Endothelial cell of umbilical vein (primary cell): Measurements from ENCODE around the gene PLEKHA7.

ENCODE experiments used
- EZH2 ChIP-seq: IDR thresholded peaks from 2 replicates; pipeline ENCODE4 v1.6.1; 2012; ENCODE audit warnings: borderline replicate concordance, low read depth, mild to moderate bottlenecking, moderate library complexity, low read length, inconsistent platforms; ENCODE audit not compliant: severe bottlenecking
- FOS ChIP-seq: IDR thresholded peaks from 2 replicates; pipeline ENCODE4 v1.6.1; 2011; ENCODE audit warnings: mild to moderate bottlenecking, low read length, moderate library complexity, borderline replicate concordance; ENCODE audit not compliant: insufficient read depth
- GATA2 ChIP-seq: IDR thresholded peaks from 2 replicates; pipeline ENCODE4 v1.7.0; 2011; ENCODE audit warnings: low read depth, mild to moderate bottlenecking, moderate library complexity, mixed read lengths, low read length; ENCODE audit not compliant: insufficient read length, insufficient read depth
- TF ChIP-seq, protein P1 (sequence below), 2 donors: IDR thresholded peaks; 1 replicate in 1 of 2; 2 replicates in 1 of 2; pipeline ENCODE4 v1.5.1; 2011; ENCODE audit warnings: low read length in 2 of 2, mild to moderate bottlenecking in 2 of 2, moderate library complexity in 2 of 2, control low read depth in 1 of 2, inconsistent platforms in 1 of 2, low read depth in 1 of 2; ENCODE audit not compliant: insufficient read depth in 1 of 2; ENCODE audit errors: extremely low read depth in 1 of 2

DNA sequence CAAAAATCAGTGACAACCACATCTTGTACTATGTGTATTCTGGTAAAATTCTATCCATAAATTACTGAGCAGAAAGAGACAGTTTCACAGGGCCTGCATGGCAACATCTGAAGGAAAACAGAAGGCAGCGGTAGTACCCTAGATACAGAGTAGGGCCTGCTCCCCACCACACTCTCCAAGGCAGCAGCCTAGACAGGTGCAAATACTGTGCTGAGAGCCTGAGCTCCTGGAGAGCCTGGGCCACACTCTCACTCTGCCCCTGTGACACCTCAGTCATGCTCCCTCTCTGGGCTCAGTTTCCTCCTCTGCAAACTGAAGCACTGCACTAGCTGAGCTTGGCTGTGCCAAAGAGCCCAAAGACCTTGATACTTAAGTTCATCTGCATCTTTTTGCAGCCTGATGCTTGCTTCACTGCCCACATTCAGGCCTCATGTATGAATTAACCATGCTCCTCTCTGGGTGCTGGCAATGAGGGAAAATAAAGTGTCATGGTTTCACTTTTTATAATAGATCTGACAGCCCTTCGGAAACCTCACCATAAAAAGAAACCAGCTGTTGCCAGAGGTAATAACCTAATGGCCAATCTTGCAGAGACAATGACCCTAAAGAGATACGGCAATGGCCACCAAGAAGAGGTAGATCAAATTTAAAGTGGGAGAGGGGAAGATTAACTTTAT is 104.7 kb downstream of the PLEKHA7 start:
- TF ChIP-seq GATA2 (no peak), FOS (no peak), EZH2 (no peak)
- TF ChIP-seq, protein P1, sequence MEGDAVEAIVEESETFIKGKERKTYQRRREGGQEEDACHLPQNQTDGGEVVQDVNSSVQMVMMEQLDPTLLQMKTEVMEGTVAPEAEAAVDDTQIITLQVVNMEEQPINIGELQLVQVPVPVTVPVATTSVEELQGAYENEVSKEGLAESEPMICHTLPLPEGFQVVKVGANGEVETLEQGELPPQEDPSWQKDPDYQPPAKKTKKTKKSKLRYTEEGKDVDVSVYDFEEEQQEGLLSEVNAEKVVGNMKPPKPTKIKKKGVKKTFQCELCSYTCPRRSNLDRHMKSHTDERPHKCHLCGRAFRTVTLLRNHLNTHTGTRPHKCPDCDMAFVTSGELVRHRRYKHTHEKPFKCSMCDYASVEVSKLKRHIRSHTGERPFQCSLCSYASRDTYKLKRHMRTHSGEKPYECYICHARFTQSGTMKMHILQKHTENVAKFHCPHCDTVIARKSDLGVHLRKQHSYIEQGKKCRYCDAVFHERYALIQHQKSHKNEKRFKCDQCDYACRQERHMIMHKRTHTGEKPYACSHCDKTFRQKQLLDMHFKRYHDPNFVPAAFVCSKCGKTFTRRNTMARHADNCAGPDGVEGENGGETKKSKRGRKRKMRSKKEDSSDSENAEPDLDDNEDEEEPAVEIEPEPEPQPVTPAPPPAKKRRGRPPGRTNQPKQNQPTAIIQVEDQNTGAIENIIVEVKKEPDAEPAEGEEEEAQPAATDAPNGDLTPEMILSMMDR (IDR thresholded peaks at IDR 0.05; ENCODE audit: extremely low read depth in 1 of 2, insufficient read depth in 1 of 2, low read depth in 1 of 2, low read length in 2 of 2) = no peak
